HG03342 (cell line): ENCODE results near the gene F13B.
"Not testable (repeated sequence)": the region's sequence is repeated elsewhere in the genome, so short reads cannot be mapped to it uniquely, and the experiment has no call there.

Experiments used
- ATAC-seq: cut with Tn5 transposase; IDR thresholded peaks from one replicate; pipeline ENCODE4 v1.9.1; 2021; ENCODE audit warnings: mild to moderate bottlenecking, moderate library complexity; ENCODE audit not compliant: unreplicated experiment

F13B gene

DNA sequence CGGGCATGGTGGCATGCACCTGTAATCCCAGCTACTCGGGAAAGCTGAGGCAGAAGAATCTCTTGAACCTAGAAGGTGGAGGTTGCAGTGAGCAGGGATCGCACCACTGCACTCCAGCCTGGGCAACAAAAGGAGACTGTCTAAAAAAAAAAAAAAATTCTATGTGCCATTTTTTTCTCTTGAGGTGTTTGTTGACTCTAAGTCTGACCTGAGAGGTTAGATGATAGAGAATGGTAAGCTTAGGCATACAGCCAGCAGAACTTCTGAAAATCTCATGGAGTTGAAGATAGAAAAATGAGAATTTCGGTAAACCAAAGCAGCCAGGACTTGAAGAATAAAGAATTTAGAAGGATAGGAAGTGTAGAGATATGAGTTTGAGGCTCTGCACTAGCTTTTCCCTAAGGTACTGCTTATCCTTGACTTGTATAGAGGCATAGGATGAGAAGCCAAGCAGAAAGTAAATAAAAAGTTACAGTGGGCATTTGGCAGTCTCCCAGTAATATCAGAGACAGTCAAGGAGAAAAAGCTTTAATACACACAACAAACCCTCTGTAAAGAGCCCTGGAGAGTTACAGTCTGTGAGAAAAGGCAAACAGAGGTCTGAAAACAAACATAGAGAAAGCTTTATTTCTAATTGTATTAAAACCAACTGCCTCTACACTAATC is 24.3 kb downstream of the F13B start:
- ATAC-seq = no peak

DNA sequence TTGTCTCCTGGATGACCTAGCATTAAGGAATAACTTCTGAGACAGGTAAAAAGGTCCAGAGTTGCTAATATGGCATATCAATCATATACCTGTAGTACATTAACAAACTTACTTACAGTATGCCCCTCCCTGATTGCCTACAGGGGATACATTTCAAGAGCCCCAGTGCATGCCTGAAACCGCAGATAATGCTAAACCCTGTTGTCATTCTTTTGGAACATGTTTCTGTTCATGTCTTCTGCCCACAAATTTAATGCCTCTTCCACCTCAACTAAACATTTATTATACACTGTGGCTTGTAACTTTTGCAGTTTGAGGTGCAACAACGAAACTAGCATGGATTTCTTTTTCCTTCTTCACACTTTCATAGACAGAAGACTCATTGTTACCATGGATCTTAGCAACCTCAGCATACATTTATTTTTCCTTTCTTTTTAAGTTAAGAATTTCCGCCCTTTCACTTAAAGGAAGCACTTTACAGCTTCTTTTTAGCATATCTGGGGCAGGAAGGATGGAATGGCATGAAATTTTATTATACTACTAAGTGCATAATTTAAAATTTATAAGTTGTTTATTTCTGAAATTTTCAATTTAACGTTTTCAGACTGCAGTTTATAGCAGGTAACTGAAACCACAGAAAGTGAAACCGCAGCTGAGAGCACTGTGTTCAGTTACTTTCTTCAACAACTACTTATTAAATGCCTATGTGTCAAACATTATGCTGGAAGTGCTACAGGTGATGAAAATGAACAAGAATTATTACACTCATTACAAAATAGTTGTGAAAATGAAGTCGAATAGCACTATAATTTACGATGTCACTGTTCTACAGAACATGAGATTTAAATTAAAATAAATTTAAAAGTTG is 25.3 kb downstream of the F13B start:
- peak; percentile 76 for ATAC-seq

DNA sequence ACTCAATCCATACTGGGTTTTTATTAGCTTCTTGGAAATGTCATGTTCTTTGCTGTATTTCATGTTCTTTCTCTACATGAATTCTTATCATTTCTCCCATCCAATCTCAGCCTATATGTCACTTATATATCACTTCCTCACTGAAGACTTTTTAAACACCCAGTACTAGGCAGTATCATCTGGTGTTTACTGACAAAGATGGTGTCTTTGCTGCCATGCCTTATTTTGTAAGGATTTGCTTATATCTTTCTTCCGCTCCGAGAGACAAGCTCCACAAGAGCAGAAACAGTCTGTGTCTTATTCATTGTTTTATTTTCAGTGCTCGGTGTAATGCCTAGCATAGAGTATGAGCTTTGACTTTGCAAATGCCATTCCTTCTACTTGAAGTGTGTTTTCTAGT is 30.2 kb downstream of the F13B start:
- no peak for ATAC-seq

DNA sequence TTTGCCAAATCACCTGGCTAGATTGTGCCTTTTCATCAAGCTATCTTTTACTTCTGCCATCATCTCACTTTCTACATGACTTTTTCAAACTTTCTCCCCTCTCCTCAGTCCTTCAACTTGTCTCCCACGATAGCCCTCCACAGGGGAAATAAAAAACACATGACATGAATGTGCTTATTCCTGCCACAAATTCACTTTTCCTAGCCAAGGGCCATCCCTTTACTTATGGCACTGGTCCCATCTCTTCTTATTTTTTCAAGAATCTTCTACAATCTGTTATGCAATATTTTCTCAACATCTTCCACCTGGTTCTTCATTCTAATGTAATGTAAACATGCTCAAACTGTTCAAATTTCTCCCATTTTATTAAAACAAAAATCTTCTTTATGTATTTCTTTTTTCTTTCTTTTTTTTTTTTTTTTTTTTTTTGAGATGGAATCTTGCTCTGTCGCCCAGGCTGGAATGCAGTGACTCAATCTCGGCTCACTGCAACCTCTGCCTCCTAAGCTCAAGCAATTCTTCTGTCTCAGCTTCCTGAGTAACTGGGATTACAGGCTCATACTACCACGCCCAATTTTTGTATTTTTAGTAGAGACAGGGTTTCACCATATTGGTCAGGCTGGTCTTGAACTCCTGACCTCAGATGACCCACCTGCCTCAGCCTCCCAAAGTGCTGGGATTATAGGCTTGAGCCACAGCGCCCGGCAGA is 32.3 kb downstream of the F13B start:
- ATAC-seq = not testable (repeated sequence)

DNA sequence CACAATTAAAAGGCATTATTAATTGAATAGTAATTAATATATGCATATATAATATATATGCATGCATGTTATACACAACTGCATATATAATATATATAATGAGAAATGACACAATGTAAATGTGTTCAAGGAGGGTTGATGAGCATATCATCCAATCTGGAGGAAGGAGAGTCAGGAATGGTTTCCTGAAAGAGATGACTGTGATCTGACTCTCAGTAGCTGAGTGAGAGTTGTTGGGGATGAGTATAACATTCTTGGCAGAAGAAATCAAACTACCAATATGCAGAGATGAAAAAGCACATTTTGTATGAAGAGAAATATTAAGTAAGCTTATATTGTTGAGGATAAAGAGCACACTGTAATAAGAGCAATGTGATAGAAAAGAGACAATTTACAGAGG is 37.3 kb downstream of the F13B start:
- no peak for ATAC-seq

DNA sequence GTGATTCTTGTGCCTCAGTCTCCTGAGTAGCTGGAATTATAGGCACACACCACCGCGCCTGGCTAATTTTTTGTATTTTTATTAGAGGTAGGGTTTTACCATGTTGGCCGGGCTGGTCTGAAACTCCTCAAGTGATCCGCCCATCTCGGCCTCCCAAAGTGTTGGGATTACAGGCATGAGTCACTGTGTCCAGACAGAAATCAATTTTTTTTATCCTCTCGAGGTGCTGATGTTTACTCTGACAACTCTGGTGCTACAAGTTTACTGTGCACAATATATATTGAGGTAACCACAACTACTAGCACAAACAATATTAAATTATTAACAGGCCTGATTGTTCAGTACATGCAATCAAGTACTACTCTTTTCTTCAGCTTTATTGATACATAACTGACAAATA is 39.7 kb downstream of the F13B start:
- ATAC-seq = no peak

DNA sequence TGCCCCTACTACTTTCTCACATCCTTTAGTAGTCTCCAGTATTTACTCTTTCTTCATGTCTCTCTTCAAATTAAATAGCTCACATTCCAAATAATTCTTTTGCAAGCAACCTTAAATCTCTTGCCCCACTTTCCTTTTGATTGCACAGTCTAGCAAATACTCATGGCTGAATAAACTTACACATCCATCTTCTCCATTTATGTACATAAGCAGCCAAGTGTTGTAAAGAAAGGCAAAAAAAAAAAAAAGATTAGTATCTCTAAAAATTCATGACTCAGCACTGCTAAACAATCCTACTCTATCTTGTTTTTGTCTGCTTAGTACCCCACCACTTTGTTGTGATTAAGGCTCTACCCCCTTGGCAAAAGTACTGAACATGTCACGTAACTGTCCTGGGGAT is 42.6 kb downstream of the F13B start:
- no peak for ATAC-seq

DNA sequence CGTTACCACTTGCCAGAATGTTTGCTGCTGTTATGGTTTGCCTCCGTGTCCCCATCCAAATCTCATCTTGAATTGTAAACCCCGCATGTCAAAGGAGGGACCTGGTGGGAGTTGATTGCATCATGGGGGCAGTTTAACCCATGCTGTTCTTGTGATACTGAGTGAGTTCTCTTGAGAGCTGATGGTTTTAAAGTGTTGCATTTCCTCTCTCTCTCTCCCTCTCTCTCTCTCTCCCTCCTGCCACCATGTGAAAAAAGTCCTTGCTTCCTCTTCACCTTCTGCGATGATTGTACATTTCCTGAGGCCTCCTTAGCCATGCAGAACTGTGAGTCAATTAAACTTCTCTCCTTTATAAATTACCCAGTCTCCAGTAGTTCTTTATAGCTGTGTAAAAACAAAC is 45.3 kb downstream of the F13B start:
- ATAC-seq = no peak

DNA sequence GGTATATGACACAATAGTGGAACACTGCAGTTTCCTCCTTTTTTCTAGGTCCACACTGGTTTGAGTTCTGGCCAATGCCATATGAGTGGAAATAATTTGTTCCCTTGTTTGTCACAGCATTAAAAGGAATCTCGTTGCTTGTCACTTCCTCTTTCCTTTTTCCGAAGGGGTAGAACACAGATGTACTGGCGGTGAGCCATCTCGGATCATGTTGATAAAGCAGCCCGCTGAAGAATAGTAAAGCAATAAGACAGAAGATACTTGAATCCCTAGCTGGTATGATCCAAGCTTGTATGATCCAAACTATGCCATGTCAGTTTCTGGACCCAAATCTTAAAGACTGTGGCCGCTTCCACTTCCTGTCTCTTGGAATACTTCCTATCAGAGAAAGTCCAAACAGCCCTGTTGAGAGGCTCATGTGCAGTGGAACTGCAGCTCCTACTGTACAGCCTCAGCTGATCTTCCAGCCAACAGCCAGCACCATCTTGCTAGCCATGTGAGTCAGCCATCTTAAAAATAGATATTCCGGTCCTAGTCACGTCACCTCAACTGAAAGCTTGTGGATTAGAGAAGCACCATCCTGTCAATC is 49.4 kb downstream of the F13B start:
- ATAC-seq = no peak

DNA sequence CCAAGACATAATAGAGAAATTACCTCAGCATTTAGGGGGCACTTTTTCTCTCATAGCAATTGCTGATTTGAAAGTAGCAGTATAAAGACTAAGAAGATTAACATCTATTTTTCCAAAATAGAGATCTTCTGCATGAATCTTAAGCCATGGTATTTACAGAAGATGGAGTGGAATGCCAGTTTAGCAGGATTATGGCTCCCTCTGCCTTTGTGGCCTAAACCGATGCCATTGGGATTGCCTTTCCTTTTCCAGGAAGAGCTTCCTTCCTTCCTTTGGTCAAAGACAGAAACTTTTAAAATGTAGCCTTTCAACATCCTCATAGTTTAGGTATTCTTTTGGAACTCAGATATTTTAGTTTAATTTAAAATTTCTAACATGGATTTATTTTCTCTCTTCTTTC is 50.3 kb downstream of the F13B start:
- ATAC-seq = no peak

DNA sequence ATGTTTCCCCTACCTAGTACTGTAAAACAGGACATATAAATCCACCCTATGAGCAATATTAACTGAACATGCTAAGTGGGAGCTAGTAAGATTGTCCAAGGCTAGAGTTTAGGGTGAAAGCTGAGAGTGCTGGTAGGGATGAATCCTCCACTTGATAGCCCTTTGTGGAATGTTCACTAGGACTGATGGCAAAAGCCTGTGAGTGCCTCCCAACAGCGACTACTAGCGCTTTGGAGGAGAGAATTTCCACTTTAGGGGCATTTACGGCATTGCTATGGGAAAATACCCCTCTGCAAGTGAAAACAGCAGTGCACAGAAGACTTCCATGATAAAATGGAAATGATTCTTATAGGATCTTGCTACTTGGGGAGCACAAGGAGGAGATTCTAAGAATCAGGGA is 53.8 kb downstream of the F13B start:
- no peak for ATAC-seq

DNA sequence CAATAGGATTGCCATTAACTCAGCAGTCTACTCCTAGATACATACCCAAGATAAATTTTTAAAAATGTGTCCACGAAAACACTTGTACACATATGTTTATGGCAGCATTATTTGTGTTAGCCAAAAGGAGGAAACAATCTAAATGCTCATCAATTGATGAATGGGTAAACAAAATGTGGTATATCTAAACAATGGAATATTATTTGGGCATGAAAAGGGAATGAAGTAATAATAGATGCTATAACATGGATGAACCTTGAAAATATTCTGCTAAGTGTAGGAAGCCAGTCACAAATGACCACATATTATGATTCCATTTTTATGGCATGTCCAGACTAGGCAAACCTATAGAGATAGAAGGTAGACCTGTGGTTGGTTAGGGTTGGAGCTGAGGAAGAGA is 55.4 kb downstream of the F13B start:
- no peak for ATAC-seq

DNA sequence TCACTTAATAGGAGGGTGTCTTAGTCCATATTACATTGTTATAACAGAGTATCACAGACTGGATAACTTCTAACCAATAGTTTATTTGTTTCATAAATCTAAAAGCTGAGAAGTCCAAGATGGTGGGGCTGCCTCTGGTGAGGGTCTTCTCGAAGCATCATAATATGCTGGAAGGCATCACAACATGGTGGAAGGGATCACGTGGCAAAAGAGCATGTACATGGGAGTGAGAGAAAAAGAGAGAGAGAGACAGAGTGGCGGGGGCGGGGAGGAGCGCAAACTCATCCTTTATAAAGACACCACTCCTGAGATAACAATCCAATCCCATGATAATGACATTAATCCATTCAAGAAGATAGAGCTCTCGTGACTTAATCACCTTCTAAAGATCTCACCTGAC is 58.2 kb downstream of the F13B start:
- ATAC-seq = no peak

DNA sequence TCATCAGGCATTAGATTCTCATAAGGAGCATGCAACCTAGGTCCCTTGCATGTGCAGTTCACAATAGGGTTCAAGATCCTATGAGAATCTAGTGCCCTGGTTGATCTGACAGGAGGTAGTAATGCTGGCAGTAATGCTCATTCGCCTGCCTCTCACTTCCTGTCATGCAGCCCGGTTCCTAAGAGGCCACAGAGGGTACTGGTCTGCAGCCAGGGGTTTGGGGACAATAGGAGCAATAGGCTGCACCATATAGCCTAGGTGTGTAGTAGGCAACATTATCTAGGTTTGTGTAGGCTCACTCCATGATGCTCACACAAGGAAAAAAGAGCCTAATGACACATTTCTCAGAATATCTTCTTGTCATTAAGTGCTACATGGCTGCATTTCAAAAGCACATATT is 63.9 kb downstream of the F13B start:
- no peak for ATAC-seq

DNA sequence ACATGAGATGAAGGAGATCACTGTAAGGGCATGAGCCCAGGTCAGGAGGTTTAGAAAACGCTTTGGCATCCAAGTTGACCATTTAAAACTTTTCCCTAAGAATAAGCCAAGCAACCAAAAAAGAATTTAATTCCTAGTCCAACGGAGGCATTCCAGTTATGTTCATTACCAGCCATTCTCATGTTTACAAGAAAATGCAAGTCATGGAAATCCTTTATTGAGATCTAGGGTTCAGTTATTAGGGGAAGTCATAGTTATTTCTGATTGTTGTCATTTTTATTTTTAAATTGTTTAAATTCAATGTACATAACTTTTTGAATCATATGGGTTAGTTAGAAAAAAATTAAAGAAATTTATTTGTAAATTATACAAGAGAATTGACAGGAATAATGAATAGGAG is 65.2 kb downstream of the F13B start:
- ATAC-seq = no peak

DNA sequence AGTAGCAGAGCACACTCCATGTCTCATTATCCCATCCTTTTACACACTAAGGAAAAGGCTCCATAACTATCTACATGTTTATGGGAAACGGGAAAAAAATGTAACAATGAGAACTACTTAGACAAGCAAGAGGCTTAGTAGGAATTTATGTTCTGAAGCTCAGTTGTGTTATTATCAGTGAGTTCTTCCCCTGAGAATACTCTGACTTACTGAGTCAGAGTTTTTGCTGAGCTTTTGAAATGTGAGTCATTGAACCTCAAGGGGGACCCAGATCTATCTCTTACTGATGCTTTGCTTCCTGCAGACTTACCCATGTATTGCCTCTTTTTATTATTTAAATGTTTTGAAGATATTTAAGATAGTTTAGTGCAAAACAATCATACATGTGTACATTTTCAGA is 69.6 kb downstream of the F13B start:
- no peak for ATAC-seq

DNA sequence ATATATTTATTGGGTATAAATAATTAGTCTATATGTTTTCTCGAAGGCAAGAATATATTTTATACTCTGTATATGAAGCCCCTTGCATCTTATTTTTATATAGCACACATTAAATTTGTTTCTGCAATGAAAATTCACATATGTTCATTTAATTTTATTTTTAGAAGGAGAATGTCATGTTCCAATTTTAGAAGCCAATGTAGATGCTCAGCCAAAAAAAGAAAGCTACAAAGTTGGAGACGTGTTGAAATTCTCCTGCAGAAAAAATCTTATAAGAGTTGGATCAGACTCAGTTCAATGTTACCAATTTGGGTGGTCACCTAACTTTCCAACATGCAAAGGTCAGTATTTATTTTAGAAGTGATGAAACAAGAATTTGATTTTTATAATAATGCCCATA is 73.1 kb downstream of the F13B start:
- ATAC-seq = no peak

DNA sequence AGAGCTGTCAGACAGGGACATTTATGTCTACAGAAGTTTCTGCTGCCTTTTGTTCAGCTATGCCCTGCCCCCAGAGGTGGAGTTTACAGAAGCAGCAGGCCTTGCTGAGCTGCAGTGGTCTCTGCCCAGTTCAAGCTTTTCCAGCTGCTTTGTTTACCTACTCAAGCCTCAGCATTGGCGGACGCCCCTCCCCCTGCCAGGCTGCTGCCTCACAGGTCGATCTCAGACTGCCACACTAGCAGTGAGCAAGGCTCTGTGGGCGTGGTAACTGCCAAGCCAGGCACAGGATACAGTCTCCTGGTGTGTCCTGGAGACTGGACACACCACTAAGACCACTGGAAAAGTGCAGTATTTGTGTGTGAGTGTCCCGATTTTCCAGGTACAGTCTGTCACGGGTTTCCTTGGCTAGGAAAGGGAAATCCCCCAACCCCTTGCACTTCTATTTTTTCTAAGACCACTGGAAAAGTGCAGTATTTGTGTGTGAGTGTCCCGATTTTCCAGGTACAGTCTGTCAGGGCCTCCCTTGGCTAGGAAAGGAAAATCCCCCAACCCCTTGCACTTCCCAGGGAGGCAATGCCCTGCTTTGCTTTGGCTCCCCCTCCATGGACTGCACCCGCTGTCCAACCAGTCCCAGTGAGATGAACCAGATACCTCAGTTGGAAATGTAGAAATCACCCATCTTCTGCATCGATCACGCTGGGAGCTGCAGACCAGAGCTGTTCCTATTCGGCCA is 75.0 kb downstream of the F13B start:
- not testable (repeated sequence) for ATAC-seq
